Sigmoid colon (tissue), 4 donors: Measurements from ENCODE around the gene OR13C5.

Experiments used
- CTCF ChIP-seq, 4 experiments: fragments of 450-650 bp in 3 of 4; fragments of 200-600 bp in 1 of 4; IDR thresholded peaks; one replicate each; pipeline ENCODE4 v1.5.1; 2016 to 2019; ENCODE audit warnings: antibody characterized with exemption in 4 of 4, mild to moderate bottlenecking in 3 of 4, moderate library complexity in 2 of 4
- EP300 ChIP-seq, 4 donors: sonication (generic); formaldehyde crosslinking; IDR thresholded peaks; one replicate each; pipeline ENCODE4 v1.6.1; 2017; ENCODE audit warnings: antibody characterized with exemption in 4 of 4
- POLR2A ChIP-seq, 2 donors: fragments of 450-650 bp; IDR thresholded peaks; one replicate each; pipeline ENCODE4 v1.6.1; 2016; ENCODE audit warnings: antibody characterized with exemption in 2 of 2, mild to moderate bottlenecking in 2 of 2, moderate library complexity in 2 of 2

- no peak for TF ChIP-seq CTCF (IDR thresholded peaks at IDR 0.05)
- no peak for TF ChIP-seq POLR2A (IDR thresholded peaks at IDR 0.05)
- no peak for TF ChIP-seq EP300 (IDR thresholded peaks at IDR 0.05)
These were observed 12.6 kb downstream of the OR13C5 start for GRCh38 chr9:104586496-104587180.
